AML-193 (cell line): Measurements from ENCODE around the gene KCNK17.

Source experiments
- DNase-seq, 2 experiments: peaks; one replicate each; lab custom pipeline; 2025; lab: John Stamatoyannopoulos, UW

The KCNK17 gene

GRCh38 chr6:39338397-39338796 is 24.2 kb upstream of the KCNK17 start:
- DNase-seq = no peak

DNA sequence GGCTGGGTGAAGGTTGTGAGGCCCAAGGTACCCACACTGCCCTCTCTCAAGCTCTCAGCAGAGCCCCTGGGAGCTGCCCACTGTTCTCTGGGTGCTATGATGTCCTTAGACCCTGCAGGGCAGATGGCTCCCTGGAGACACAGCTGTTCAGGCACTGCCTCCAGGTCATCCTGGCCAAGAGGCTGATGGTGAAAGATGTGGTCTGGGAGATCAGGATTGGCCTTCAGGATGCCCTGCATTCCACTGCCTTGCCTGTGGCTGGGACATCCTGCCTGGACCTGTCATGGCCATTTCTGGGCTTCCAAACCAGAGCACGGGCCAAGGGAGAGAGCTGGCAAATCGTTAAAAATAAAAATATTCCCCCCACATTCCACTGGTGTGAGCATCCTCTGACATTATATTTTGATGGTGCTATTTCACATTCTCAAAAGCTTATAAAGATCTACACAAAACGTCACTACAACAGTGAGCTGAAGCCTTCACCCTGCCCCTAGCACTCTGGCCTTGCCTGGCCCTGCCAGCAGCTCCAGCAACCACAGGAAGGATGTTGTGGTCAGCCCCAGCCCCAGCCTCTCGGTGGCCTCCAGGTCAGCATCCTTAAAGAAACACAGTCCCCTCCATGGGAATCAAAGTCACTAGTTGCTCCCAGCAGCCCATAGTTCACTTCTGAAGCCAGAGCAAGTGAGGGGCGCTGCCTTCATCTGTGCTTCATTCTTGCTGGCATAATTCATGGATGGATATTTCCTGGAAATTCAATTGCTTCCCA is 21.7 kb upstream of the KCNK17 start:
- peak; percentile 66 to 70 for DNase-seq

GRCh38 chr6:39333644-39334438 is 19.6 kb upstream of the KCNK17 start:
- no peak for DNase-seq

DNA sequence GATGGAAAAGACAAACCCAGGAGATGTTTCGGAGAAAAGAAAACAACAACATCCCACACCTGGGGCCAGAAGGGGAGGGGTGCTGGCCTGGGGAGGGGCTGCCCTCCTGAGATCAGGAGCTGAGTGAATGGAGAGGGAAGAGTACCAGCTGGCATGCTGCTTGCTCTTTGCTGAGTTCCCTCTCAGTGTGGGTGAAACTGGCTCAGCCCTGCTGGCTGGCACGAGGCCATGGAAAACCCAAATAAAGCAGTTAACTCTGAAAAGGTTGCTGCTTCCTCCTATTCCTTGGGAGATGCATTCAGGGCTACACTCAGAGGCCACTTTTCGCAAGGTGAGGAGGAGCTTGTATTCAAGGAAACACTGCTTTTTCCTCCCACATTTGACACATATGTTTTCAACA is 16.3 kb upstream of the KCNK17 start:
- DNase-seq = no peak

DNA sequence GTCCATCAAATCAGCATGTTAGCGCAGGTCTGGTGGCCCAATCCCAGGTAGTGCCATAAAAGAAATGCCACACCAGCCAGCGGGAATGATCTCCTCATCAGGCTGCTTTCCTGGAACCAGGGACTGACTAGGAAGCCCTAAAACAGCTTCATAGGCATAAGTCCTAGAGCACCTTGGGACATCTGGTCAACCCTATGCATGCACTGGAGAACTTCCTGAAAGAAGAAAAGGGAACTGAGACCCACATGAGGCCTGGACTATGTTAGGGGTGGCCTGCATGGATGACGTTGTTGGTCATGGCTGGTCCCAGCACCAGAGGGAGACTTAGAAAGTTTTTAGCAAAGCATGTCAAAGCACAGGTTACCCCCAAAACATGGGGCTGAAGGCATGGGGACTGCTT is 15.8 kb upstream of the KCNK17 start:
- peak; percentile 57 to 73 for DNase-seq

DNA sequence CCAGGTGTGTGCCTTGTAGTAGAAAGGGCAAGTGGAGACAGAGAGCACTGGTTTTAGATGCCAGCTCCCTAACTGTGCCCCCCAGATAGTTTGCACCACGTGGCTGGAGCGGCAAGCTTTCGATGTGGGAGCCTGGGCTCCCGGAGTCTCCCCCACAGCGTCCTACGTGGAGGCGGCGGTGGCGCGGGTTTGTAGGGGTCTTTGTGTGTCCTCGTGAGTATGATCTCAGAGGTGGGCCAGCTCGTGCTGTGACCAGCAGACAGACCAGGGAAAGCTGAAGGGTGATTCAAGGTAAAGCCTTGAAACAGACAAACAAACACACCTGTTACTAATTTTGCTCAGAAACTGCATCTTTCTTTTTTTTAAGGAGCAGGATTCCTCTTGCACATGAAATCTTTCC is 13.8 kb upstream of the KCNK17 start:
- no peak for DNase-seq

GRCh38 chr6:39327507-39327906 is 13.3 kb upstream of the KCNK17 start:
- no peak for DNase-seq

- no peak for DNase-seq
Observed at GRCh38 chr6:39322306-39322850, 8.2 kb upstream of the KCNK17 start, which contains the start of gene KCNK16. TSS of gene KCNK16 (minus strand) at chr6:39322702. CDS start at chr6:39322540, 162 bp downstream.

GRCh38 chr6:39321761-39322160 is 7.5 kb upstream of the KCNK17 start:
- DNase-seq = no peak

- DNase-seq = no peak
Observed at GRCh38 chr6:39320363-39320984, 6.3 kb upstream of the KCNK17 start.

GRCh38 chr6:39319621-39320362 is 5.6 kb upstream of the KCNK17 start:
- no peak for DNase-seq

DNA sequence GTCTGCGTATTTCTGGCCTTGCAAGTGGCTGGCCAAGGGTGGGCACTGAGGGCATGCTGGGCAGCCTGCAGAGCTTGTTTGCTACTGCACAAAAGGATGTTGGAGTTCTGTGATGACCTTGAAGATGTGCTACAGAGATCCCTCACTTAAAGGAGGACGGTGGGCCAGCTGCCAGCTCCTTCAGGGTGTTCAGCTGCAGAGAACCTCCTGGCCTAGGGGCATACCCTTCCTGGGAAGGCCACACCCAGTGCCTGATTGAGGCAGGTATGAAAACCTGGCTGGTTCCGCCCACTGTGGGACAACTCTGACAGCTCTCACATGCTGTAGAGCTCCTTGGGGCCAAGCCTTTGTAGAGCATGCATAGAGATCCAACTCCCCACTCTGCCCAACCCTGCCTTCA is 3.0 kb upstream of the KCNK17 start:
- no peak for DNase-seq

DNA sequence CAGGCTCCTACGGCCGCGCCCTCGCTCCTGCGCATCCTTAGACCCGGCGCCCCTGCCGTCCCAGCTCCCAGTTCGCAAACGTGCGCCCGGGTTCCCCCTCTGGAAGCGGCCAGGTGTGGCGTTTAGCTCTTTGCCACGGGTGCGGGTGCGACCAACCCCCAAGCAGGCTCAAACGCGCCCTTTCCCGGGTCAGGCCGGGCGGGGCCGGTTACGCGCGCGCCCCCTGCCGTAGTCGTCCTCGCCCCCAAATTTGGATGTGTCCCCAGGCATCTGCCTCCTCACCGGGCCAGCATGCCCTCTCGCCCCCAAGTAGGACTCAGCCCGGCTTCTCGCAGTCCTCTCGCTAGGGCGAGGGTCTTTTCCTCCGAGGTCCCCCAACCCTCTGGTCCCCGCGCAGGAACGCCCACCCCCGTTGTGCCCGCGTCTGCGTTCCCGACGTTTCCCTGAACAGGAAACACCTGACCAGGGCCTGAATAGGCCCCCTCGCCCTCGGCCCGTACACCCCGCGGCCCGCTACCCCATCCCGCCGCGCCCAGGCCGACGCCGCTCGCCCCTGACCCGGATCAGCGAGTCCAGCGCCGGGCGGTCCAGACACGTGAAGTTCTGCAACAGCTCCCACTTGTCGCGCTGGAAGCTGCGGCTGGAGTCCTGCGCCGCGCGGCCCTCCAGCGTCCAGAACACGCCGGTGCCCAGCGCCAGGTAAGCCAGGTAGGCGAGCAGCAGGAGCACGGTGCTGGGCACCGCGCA is 520 bp downstream of the KCNK17 start:
- no peak for DNase-seq

DNA sequence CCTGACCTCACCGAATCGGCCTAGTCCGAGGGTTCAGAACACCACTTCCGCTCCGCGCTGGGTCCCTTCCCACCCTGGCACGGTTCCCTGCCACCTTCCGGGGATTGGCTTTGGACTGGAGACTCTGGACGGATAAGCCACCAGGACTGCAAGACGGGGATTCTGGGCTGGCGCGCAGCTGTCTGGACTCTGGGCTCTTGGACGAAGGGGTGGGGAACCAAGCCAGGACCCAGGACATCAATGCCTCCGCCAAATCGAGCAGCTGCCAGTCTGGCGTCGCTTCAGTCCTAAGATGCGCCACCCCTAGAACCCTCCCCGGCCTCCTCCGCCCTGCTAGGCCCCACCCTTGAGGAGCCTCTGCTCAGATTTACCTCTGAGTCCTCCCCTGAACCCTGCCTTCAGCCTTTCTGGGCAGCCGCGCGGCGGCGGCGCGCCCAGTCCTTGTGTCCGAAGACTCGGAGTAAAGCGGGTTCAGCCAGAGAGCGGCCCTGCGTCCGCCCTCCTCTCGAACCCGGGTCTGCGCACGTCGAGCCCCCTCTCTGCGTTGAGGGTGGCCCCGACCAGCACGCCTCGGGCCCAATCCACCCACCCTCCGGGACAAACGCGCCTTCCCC is 1.2 kb downstream of the KCNK17 start:
- no peak for DNase-seq

DNA sequence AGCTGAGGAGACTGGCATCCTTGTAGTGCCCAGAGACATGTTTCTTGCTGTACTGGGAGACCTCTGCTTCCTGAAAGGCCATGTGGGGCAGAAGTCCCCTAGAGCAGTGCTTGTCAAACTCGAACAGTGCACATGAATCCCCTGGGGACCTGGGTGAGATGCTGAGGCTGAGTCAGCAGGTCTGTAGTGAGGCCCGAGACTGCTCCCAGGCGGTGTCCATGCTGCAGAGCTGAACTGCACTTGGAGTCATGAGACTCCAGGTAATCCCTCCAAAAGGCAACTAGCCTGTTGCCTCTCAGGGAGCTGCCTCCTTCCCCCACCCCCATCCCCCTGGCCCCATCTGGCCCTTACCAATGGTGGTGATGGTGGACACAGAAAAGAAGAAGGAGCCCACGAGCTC is 3.7 kb downstream of the KCNK17 start:
- DNase-seq = no peak

GRCh38 chr6:39309942-39310531 is 4.2 kb downstream of the KCNK17 start:
- peak; percentile 51 to 60 for DNase-seq

DNA sequence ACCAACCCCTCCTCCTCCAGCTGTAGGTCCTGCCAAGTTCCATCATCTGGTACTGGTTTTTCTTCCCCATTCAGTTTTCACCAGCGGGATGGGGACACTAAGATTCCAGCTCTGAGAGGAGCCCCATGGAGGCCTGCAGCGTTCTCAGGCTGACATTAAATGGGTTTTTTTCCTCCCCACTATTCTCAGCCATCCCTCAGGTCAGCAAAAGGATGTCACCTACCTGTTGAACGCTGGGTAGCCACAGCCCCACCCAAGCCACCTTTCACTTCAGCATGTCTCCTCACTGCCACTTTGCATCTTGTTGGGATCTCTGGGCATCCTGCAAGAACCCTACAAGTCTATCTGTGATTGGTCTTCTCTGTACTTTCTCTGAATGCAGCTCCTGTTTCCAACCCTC is 6.8 kb downstream of the KCNK17 start:
- DNase-seq = no peak

- no peak for DNase-seq
Observed at GRCh38 chr6:39304951-39305350, 9.3 kb downstream of the KCNK17 start.

- DNase-seq = no peak
Observed at GRCh38 chr6:39303425-39304153, 10.6 kb downstream of the KCNK17 start.
